GM18858 (cell line): ENCODE measurements around the gene FBLN2.

Experiments
- ATAC-seq: cut with Tn5 transposase; IDR thresholded peaks from one replicate; pipeline ENCODE4 v1.9.1; 2021; ENCODE audit not compliant: unreplicated experiment

The FBLN2 gene

GRCh38 chr3:13620281-13620680 lies 71.4 kb downstream of the FBLN2 start:
- ATAC-seq: no peak

GRCh38 chr3:13620776-13621365 lies 71.9 kb downstream of the FBLN2 start:
- no peak for ATAC-seq

GRCh38 chr3:13621381-13622221 lies 72.7 kb downstream of the FBLN2 start:
- no peak for ATAC-seq

GRCh38 chr3:13622356-13622755 lies 73.4 kb downstream of the FBLN2 start:
- ATAC-seq: no peak

GRCh38 chr3:13623101-13623654 lies 74.3 kb downstream of the FBLN2 start:
- ATAC-seq: no peak

GRCh38 chr3:13624021-13624420 lies 75.1 kb downstream of the FBLN2 start:
- ATAC-seq: no peak

GRCh38 chr3:13624671-13625125 lies 75.8 kb downstream of the FBLN2 start:
- ATAC-seq: no peak

GRCh38 chr3:13626396-13626795 lies 77.5 kb downstream of the FBLN2 start:
- ATAC-seq: no peak

- ATAC-seq: no peak
Measured at GRCh38 chr3:13626915-13627460, 78.1 kb downstream of the FBLN2 start.

- no peak for ATAC-seq
Measured at GRCh38 chr3:13627681-13628080, 78.8 kb downstream of the FBLN2 start.

- ATAC-seq: no peak
Measured at GRCh38 chr3:13628432-13628831, 79.5 kb downstream of the FBLN2 start.

GRCh38 chr3:13628841-13629551 lies 80.1 kb downstream of the FBLN2 start:
- ATAC-seq: no peak

- ATAC-seq: no peak
Measured at GRCh38 chr3:13629644-13630043, 80.7 kb downstream of the FBLN2 start.

GRCh38 chr3:13631256-13631655 lies 82.3 kb downstream of the FBLN2 start:
- no peak for ATAC-seq

GRCh38 chr3:13633176-13633575 lies 84.3 kb downstream of the FBLN2 start:
- ATAC-seq: no peak

- ATAC-seq: no peak
Measured at GRCh38 chr3:13634151-13634550, 85.2 kb downstream of the FBLN2 start.

- no peak for ATAC-seq
Measured at GRCh38 chr3:13634615-13635014, 85.7 kb downstream of the FBLN2 start.

- no peak for ATAC-seq
Measured at GRCh38 chr3:13636186-13636585, 87.3 kb downstream of the FBLN2 start.

GRCh38 chr3:13636874-13637273 lies 87.9 kb downstream of the FBLN2 start:
- no peak for ATAC-seq

GRCh38 chr3:13637311-13637891 lies 88.5 kb downstream of the FBLN2 start:
- ATAC-seq: no peak

- no peak for ATAC-seq
Measured at GRCh38 chr3:13637953-13638352, 89.0 kb downstream of the FBLN2 start.
